ENCODE results near the gene PCSK7.
A peak's percentile ranks its signal among the peaks of the same experiment; 100 is the strongest.

Gene PCSK7

GRCh38 chr11:117230999-117231841 lies 653 bp downstream of the PCSK7 start:
- no peak for DNase-seq

DNA sequence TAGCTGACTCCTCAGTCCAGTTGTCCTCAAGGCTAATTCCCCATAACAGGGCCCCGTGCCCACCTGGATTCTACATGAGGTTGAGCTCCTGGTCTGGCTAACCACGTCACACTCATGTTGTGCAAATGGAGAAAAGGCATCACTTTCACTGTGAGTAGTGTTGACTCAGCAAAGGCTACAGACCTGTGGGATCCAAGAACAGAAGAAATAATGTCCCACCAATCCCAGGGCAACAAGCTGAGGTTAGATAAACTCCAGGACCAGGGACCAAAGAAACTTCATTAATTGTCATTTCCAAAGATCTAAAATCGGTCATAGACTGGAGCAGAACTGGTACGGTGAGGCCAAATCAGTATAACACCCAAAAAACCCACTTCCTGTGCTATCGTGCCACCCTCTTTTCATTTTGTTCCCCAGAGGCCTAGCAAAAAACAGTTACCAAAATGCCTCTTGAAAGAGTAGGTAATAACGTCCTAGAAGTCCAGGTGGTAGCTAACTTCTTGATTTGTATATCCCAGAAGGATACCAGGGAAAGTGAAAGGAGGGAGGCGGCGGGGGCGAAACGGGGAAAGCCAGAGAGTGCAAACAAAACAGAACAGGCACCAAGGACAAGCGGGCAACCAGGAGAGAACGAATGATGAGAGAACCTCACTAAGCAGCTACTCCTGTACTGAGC lies 1.4 kb downstream of the PCSK7 start:
- no peak for DNase-seq

- no peak for DNase-seq
Observed at GRCh38 chr11:117229931-117230285, 2.0 kb downstream of the PCSK7 start.

- DNase-seq = no peak
Observed at GRCh38 chr11:117229411-117229810, 2.5 kb downstream of the PCSK7 start.

DNA sequence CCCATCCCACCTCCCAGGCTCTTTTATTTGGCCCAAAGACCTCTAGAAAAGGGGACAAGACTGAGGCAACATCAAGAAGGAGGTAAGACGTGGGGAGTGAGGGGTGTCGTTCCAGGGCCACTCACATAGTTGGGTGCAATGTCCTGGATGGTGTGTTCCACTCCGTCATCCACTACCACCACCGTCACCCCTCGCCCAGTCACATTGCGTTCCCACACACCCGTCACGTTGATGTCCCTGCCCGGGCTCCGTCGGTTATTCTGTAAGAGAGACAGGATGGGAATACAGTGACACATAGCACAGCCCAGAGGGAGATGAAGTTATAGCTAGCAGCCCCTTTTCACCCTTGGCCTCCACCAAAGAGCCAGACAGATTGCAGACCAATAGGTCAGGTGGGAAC lies 3.8 kb downstream of the PCSK7 start:
- no peak for DNase-seq

DNA sequence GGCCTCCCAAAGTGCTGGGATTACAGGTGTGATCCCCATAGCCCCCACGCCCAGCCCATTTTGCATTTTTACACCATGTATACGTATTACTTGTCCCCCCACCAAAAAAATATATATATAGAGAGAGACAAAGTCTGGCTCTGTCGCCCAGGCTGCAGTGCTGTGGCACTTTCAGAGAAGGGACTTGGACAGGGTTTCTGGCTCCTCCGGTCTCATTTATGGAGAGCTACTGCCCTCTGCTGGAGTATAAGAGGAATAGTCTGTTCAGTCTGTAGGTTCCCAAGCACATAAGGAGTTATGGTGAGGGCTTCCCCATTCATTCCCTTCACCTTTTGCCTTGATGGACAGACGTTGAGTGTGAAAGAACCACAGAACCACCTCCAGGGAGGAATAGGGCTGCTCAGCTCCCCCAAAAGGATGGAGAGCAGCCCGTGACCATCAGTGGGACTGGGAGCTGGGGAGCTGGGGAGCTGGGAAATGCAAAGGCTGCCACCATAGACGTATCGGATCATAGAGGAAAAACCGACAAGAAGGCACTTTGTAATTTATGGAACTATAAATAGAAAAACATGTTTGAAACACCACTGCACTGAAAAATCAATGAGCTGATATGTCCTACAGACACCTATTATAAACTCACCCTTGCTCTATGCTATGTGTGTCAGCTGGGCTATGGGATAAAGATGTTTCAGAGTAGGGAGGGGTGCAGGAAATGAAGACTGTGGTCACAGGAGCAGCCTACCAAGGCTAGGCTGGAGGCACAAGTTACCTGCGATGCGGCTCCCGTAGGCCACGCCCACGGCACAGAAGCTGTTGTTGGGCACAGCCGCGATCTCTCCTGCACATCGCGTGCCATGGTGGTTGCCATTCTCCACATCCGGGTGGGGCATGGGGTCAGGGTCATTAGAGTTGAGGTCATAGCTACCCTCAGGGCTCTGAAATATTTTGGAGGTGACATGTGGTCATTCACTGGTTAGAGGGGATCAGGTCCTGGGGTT lies 5.2 kb downstream of the PCSK7 start:
- DNase-seq = peak; percentile 84

DNA sequence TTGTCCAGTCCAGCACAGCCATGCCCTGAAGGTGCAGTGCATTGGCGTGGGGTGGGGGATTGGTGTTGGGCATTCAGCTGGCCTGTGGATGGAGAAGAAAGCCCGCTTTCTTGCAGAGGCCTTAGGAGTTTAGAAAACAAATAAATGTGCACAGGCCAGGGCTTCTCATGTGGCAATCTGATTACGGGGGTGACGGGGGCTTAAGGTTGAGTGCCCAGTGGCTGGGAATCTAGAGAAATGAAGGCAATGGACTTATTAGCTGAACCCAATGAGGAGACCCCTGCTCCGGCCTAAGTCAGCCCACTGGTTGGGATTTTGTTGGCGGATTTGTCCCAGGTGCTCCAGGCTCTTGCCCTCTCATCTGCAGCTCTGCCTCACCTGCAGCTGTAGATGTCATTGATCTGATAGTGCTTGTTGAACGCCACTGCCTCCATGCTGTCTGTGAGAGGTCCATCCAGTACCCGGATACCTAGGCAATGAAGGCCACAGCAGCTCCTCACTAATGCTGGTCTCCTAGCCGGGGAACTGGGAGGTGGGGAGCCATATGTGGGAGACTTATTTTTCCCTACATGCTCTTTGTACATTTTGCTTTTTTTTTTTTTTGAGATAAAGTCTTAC lies 6.2 kb downstream of the PCSK7 start:
- DNase-seq = no peak

DNA sequence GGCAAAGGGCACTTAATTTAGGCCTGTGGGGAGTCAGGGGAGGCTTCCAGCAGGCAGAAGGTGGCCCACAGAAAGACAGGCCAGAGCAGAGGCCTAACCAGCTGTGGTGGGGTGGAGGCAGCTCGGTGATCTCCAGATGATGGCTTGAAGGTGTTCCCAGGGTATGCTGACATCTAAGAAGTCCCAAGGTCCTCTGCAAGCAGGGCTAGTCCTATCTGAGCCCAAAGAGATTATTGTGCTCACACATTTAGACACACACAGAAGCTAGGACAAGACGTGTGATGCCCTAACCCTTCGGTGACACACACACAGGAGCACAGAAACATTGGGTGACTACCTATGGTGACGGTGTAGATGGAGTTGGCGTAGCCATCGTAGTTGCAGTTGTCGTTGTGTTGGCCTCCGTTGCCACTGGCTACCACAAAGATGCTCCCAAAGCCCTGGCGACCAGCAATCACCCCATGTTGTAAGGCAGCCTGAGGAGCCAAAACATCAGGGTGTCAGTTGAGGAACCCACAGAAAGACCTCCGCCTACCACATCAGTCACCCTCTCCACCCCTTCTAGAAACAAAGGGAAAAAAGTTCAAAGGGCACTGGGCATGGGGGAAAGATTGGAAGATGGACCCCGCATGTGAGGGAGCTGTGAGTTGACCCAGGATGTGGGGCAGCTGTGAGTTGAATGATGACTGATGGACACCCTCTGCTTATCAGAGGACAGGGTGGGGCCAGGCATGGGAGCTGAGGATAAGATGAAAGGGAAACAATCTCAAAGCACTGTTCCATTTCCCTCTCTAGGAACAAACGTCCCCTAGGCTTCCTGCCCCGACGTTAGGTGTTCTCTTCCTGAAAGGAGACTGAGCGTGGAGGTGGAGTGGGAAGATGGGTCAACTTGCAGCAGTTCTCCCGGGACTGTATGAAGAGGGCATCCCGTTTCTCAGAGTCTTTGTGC lies 7.9 kb downstream of the PCSK7 start:
- no peak for DNase-seq

GRCh38 chr11:117222991-117223740 lies 8.7 kb downstream of the PCSK7 start:
- no peak for DNase-seq

DNA sequence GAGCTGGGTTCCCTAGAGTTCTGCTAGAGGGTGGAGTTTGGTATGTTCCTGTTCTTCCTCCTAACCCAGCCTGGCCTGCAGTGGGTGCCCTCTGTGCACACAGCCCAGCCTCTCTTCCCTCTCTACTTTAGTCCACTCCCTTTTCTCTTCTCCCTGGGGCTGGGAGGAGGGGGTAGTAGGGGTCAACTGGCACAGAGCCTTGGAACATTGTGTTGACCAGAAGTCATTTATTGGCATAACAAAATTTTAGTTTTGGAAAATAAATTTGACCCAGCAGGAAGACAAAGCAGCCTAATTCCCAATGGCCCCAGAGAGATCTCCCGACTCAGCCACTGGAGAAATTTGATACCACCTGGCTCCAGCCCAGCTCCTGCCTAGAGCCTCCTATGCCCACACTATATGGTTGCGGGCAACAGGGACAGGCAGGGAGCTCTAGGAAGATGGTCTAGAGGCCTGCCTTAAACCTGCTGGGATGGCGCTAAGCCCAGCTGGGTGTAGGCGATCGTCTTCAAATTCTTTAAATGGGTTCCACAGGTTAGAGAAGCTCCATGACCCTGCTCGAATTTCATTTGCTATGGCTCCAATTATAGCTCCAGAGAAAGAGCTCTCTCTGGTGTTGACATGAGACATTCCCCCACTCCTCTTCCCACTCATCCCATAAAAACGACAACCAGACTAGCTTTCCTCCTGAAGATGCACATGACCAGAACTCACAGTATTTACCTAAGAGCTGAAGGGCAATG lies 9.9 kb downstream of the PCSK7 start:
- no peak for DNase-seq

DNA sequence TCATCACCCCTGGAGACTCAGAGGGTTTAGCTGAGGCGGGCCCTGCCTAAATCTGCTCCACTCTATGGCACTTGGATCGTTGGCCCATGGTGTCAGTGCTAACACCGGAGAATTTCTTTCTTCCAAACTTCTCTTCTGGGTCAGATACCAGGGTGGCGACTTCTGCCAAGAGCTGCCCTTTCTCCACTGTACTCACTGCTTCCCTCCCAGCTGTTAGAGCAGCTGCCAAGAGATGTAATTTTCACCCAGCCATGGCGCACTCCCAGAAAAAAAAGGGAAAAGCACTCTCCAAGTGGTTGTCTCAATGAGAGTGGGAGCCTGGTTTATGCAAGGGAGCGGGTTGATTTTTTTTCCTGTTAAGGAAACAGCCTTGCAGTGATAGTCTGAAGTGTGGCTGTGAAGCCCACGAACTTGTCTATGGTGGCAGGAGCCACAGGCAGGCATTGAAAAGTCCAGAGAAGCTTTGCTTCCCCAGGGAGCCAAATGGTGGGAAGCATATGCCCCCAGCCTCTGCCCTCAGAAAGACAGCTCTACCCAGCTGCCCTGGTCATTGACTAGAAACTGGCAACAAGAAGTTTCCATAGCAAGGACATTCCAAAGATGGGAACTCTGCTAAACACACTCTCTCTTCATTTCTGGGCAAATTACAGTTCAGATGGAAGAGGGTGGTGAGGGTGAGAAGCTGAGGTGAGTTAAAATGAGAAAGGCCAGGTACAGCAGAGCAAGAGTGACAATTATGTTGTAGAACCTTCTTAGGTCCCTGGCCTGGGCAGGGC lies 10.7 kb downstream of the PCSK7 start:
- no peak for DNase-seq

DNA sequence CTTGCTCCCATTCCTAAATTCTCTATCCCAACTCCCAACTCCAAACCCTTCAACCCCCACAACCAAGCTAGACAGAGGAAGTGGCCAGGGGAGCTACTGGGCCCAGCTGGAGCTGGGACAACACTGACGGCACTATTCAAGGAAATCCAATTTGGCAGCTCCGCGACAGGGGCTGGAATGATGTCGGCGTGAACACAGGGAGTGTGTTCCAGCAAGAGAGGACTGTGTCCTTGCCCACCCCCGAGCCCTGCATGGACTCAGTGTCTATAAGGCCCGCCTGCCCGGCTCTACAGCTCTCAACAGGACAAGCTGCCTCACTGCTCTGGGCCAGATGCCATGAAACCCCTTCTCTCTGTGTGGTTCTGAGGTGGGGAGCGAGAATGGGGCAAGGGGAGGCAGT lies 11.3 kb downstream of the PCSK7 start:
- no peak for DNase-seq

- no peak for DNase-seq
Observed at GRCh38 chr11:117219995-117220394, 11.9 kb downstream of the PCSK7 start.

DNA sequence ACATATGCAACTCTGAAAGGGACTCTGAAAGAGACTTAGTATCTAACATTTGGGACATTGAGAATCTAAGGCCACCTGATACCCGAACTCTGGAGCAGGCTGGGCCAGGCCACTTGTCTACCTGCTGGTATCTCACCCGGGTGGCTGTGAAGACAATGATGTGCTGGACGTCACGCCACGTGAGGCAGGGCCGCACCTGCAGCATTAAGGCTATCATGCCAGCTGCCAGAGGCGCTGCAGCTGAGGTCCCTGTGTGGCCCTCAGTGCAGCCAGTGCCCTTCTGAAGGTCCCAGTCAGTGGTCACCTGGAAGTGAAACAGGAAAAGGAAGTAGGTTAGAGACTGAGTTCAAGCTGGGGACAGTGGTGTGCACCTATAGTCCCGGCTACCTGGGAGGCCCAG lies 12.4 kb downstream of the PCSK7 start:
- DNase-seq = no peak

- no peak for DNase-seq
Observed at GRCh38 chr11:117219001-117219400, 12.9 kb downstream of the PCSK7 start.

DNA sequence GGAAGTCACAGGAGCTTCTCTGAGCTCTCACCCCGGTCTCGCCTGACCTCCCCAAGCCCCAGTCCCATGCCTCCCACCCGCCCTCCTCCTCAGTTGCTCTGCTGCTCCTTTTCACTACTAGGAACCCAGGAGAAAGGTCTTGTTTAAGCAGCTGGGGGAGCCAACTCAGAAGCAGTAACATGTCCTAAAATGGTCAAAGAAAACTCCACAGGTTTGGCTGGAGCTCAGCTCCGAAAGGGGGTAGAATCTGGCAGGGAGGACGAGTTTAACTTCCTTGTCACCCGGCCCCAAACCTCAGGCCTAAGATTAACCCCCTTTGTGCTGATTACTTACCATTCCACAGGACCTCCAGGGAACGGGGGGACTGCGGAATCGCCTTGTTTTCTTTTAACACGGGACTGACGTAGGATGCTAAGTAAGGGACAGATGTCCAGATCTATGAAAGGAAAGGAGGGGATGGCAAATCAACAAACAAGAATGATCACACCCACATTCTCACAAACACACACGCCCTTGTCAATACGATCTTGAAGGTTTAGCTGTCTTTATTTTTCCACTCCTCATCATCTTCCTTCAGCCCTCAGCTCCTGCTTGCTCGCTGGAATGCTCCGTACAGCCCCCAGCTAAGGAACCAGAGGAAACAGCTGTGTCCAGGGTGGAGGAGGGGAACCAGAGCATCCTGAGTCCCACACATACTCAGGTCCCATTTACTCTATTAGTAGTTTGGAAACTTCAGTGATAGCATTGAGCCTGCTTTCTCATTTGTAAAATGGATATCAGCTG lies 13.5 kb downstream of the PCSK7 start:
- DNase-seq = no peak

GRCh38 chr11:117217141-117218084 lies 14.5 kb downstream of the PCSK7 start:
- DNase-seq = no peak

Data from suppressor macrophage treated with lipopolysaccharide for 4 hours (primary cell).